ENCODE results near the gene B4GALT7. TPM values are rescaled to one million over a fixed set of nuclear protein-coding genes. Genes with fewer than 3 reads are reported as not detected.
A peak's percentile ranks its signal among the peaks of the same experiment; 100 is the strongest.
"Not testable (repeated sequence)": the region's sequence is repeated elsewhere in the genome, so short reads cannot be mapped to it uniquely, and the experiment has no call there.

The B4GALT7 gene
- polyA plus RNA-seq, 1 donor: 22.5 TPM

- Histone ChIP-seq H3K27me3 (ENCODE audit: control insufficient read depth, insufficient read depth, low read length) (no peaks in the 10 kb centered on the region), H3K27ac (ENCODE audit: low read length) (no peak overlapping the region), H3K36me3 (ENCODE audit: control insufficient read depth, insufficient read depth, low read length) (no peaks in the 10 kb centered on the region), H3K4me3 (ENCODE audit: low read length) (no peak overlapping the region), H3K9me3 (ENCODE audit: control insufficient read depth, low read depth, low read length) (no peaks in the 10 kb centered on the region), H3K4me1 (ENCODE audit: control insufficient read depth, insufficient read depth, low read length) (peaks cover 9% of the 10 kb centered on the region)
- no CpG with 5 or more reads among the region's 5 CpGs for WGBS (ENCODE audit: insufficient coverage, low lambda C conversion rate)
- DNase-seq: no peak
Observed at GRCh38 chr5:177557796-177558195, 42.1 kb upstream of the B4GALT7 start.

GRCh38 chr5:177559446-177559941 lies 40.4 kb upstream of the B4GALT7 start:
- not testable (repeated sequence) for H3K4me3 ChIP-seq (ENCODE audit: low read length); DNase-seq; H3K27ac ChIP-seq (ENCODE audit: low read length); H3K36me3 ChIP-seq (ENCODE audit: control insufficient read depth, insufficient read depth, low read length); H3K27me3 ChIP-seq (ENCODE audit: control insufficient read depth, insufficient read depth, low read length); H3K4me1 ChIP-seq (ENCODE audit: control insufficient read depth, insufficient read depth, low read length); H3K9me3 ChIP-seq (ENCODE audit: control insufficient read depth, low read depth, low read length)
- WGBS (ENCODE audit: insufficient coverage, low lambda C conversion rate): no CpG with 5 or more reads among the region's 8 CpGs

GRCh38 chr5:177565046-177565445 lies 34.9 kb upstream of the B4GALT7 start:
- Histone ChIP-seq H3K4me1 (ENCODE audit: control insufficient read depth, insufficient read depth, low read length) (no peaks in the 10 kb centered on the region), H3K9me3 (ENCODE audit: control insufficient read depth, low read depth, low read length) (no peaks in the 10 kb centered on the region), H3K27ac (ENCODE audit: low read length) (no peak overlapping the region), H3K4me3 (ENCODE audit: low read length) (no peak overlapping the region), H3K36me3 (ENCODE audit: control insufficient read depth, insufficient read depth, low read length) (no peaks in the 10 kb centered on the region), H3K27me3 (ENCODE audit: control insufficient read depth, insufficient read depth, low read length) (peaks cover 2% of the 10 kb centered on the region)
- no peak for DNase-seq
- WGBS (ENCODE audit: insufficient coverage, low lambda C conversion rate): 82% methylated on average over 3 of the region's 8 CpGs

GRCh38 chr5:177568326-177568725 lies 31.6 kb upstream of the B4GALT7 start:
- peaks cover 2% of the 10 kb centered on the region for H3K27me3 ChIP-seq (ENCODE audit: control insufficient read depth, insufficient read depth, low read length)
- H3K4me1 ChIP-seq (ENCODE audit: control insufficient read depth, insufficient read depth, low read length): no peaks in the 10 kb centered on the region
- H3K27ac ChIP-seq (ENCODE audit: low read length): no peak overlapping the region
- H3K36me3 ChIP-seq (ENCODE audit: control insufficient read depth, insufficient read depth, low read length): no peaks in the 10 kb centered on the region
- no peak for DNase-seq
- no peak overlapping the region for H3K4me3 ChIP-seq (ENCODE audit: low read length)
- WGBS (ENCODE audit: insufficient coverage, low lambda C conversion rate): no CpG with 5 or more reads among the region's 7 CpGs
- no peaks in the 10 kb centered on the region for H3K9me3 ChIP-seq (ENCODE audit: control insufficient read depth, low read depth, low read length)

- WGBS (ENCODE audit: insufficient coverage, low lambda C conversion rate): no CpG with 5 or more reads among the region's 2 CpGs
Observed at GRCh38 chr5:177569894-177570293, 30.0 kb upstream of the B4GALT7 start.

GRCh38 chr5:177575488-177575887 lies 24.4 kb upstream of the B4GALT7 start:
- Histone ChIP-seq H3K27ac (ENCODE audit: low read length) (no peak overlapping the region), H3K4me1 (ENCODE audit: control insufficient read depth, insufficient read depth, low read length) (no peaks in the 10 kb centered on the region), H3K9me3 (ENCODE audit: control insufficient read depth, low read depth, low read length) (no peaks in the 10 kb centered on the region), H3K27me3 (ENCODE audit: control insufficient read depth, insufficient read depth, low read length) (no peaks in the 10 kb centered on the region), H3K36me3 (ENCODE audit: control insufficient read depth, insufficient read depth, low read length) (no peaks in the 10 kb centered on the region), H3K4me3 (ENCODE audit: low read length) (no peak overlapping the region)
- no CpG with 5 or more reads among the region's 1 CpG for WGBS (ENCODE audit: insufficient coverage, low lambda C conversion rate)
- no peak for DNase-seq

More at GRCh38 chr5:177569894-177570293, 30.0 kb upstream of the B4GALT7 start:
- DNase-seq: no peak
- Histone ChIP-seq H3K9me3 (ENCODE audit: control insufficient read depth, low read depth, low read length) (no peaks in the 10 kb centered on the region), H3K4me1 (ENCODE audit: control insufficient read depth, insufficient read depth, low read length) (no peaks in the 10 kb centered on the region), H3K36me3 (ENCODE audit: control insufficient read depth, insufficient read depth, low read length) (no peaks in the 10 kb centered on the region), H3K27ac (ENCODE audit: low read length) (no peak overlapping the region), H3K27me3 (ENCODE audit: control insufficient read depth, insufficient read depth, low read length) (peaks cover 2% of the 10 kb centered on the region), H3K4me3 (ENCODE audit: low read length) (no peak overlapping the region)

GRCh38 chr5:177576169-177576568 lies 23.8 kb upstream of the B4GALT7 start:
- no peaks in the 10 kb centered on the region for H3K4me1 ChIP-seq (ENCODE audit: control insufficient read depth, insufficient read depth, low read length)
- WGBS (ENCODE audit: insufficient coverage, low lambda C conversion rate): no CpG with 5 or more reads among the region's 10 CpGs

GRCh38 chr5:177578316-177578715 lies 21.6 kb upstream of the B4GALT7 start:
- no peak for DNase-seq
- WGBS (ENCODE audit: insufficient coverage, low lambda C conversion rate): 98% methylated on average over 4 of the region's 8 CpGs

More at GRCh38 chr5:177576169-177576568, 23.8 kb upstream of the B4GALT7 start:
- no peaks in the 10 kb centered on the region for H3K36me3 ChIP-seq (ENCODE audit: control insufficient read depth, insufficient read depth, low read length)
- H3K4me3 ChIP-seq (ENCODE audit: low read length): no peak overlapping the region
- H3K9me3 ChIP-seq (ENCODE audit: control insufficient read depth, low read depth, low read length): no peaks in the 10 kb centered on the region
- DNase-seq: no peak
- H3K27me3 ChIP-seq (ENCODE audit: control insufficient read depth, insufficient read depth, low read length): no peaks in the 10 kb centered on the region
- no peak overlapping the region for H3K27ac ChIP-seq (ENCODE audit: low read length)

GRCh38 chr5:177588413-177588909 lies 11.5 kb upstream of the B4GALT7 start:
- H3K4me1 ChIP-seq (ENCODE audit: control insufficient read depth, insufficient read depth, low read length): no peaks in the 10 kb centered on the region
- peak in 1 of 2 donors; percentile 46 for DNase-seq
- H3K27me3 ChIP-seq (ENCODE audit: control insufficient read depth, insufficient read depth, low read length): peaks cover 3% of the 10 kb centered on the region
- peaks cover 1% of the 10 kb centered on the region for H3K36me3 ChIP-seq (ENCODE audit: control insufficient read depth, insufficient read depth, low read length)
- no CpG with 5 or more reads among the region's 13 CpGs for WGBS (ENCODE audit: insufficient coverage, low lambda C conversion rate)
- H3K9me3 ChIP-seq (ENCODE audit: control insufficient read depth, low read depth, low read length): no peaks in the 10 kb centered on the region
- H3K27ac ChIP-seq (ENCODE audit: low read length): no peak overlapping the region
- no peak overlapping the region for H3K4me3 ChIP-seq (ENCODE audit: low read length)

More at GRCh38 chr5:177578316-177578715, 21.6 kb upstream of the B4GALT7 start:
- Histone ChIP-seq H3K27ac (ENCODE audit: low read length) (no peak overlapping the region), H3K9me3 (ENCODE audit: control insufficient read depth, low read depth, low read length) (no peaks in the 10 kb centered on the region), H3K4me1 (ENCODE audit: control insufficient read depth, insufficient read depth, low read length) (no peaks in the 10 kb centered on the region), H3K27me3 (ENCODE audit: control insufficient read depth, insufficient read depth, low read length) (no peaks in the 10 kb centered on the region), H3K4me3 (ENCODE audit: low read length) (no peak overlapping the region), H3K36me3 (ENCODE audit: control insufficient read depth, insufficient read depth, low read length) (no peaks in the 10 kb centered on the region)

- WGBS (ENCODE audit: insufficient coverage, low lambda C conversion rate): 43% methylated on average over 1 of the region's 1 CpG
- no peaks in the 10 kb centered on the region for H3K9me3 ChIP-seq (ENCODE audit: control insufficient read depth, low read depth, low read length)
- H3K4me3 ChIP-seq (ENCODE audit: low read length): no peak overlapping the region
- H3K27me3 ChIP-seq (ENCODE audit: control insufficient read depth, insufficient read depth, low read length): no peaks in the 10 kb centered on the region
- no peak for DNase-seq
- H3K36me3 ChIP-seq (ENCODE audit: control insufficient read depth, insufficient read depth, low read length): peaks cover 21% of the 10 kb centered on the region
- H3K4me1 ChIP-seq (ENCODE audit: control insufficient read depth, insufficient read depth, low read length): no peaks in the 10 kb centered on the region
- no peak overlapping the region for H3K27ac ChIP-seq (ENCODE audit: low read length)
Observed at GRCh38 chr5:177590406-177590805, 9.5 kb upstream of the B4GALT7 start.

- WGBS (ENCODE audit: insufficient coverage, low lambda C conversion rate): 69% methylated on average over 2 of the region's 8 CpGs
- no peaks in the 10 kb centered on the region for H3K4me1 ChIP-seq (ENCODE audit: control insufficient read depth, insufficient read depth, low read length)
- H3K4me3 ChIP-seq (ENCODE audit: low read length): peak overlapping the region; percentile 19
- peaks cover 33% of the 10 kb centered on the region for H3K36me3 ChIP-seq (ENCODE audit: control insufficient read depth, insufficient read depth, low read length)
- no peak overlapping the region for H3K27ac ChIP-seq (ENCODE audit: low read length)
- no peaks in the 10 kb centered on the region for H3K27me3 ChIP-seq (ENCODE audit: control insufficient read depth, insufficient read depth, low read length)
- no peak for DNase-seq
- H3K9me3 ChIP-seq (ENCODE audit: control insufficient read depth, low read depth, low read length): no peaks in the 10 kb centered on the region
Observed at GRCh38 chr5:177591690-177592009, 8.3 kb upstream of the B4GALT7 start.

Data from large intestine (tissue), 3 donors.